Hematopoietic multipotent progenitor cell (in vitro differentiated cells): ENCODE data around the gene NOL4. TPM values are rescaled to one million over a fixed set of nuclear protein-coding genes. Genes with fewer than 3 reads are reported as not detected.

ENCODE experiments used
- DNase-seq, 3 donors: peaks; one replicate each; pipeline ENCODE4 v3.0.0-alpha.2; 2011 to 2015; ENCODE audit warnings: low read depth in 2 of 3, low spot score in 2 of 3
- total RNA-seq: library from RNA; depleted of rRNA; stranded (reverse); fragments of >200 nt; gene quantifications from one replicate; pipeline ENCODE4 v1.2.3, GENCODE V29; 2012

NOL4 gene
- total RNA-seq, 1 donor: not detected

GRCh38 chr18:34194239-34194638 is 30.5 kb downstream of the NOL4 start:
- no peak for DNase-seq

GRCh38 chr18:34189656-34190435 is 34.9 kb downstream of the NOL4 start:
- no peak for DNase-seq
